ENCODE results near the gene PTPRN2. TPM values are rescaled to one million over a fixed set of nuclear protein-coding genes. Genes with fewer than 3 reads are reported as not detected.
"Not testable (repeated sequence)": the region's sequence is repeated elsewhere in the genome, so short reads cannot be mapped to it uniquely, and the experiment has no call there.

The PTPRN2 gene
- polyA plus RNA-seq, 3 donors: 6.8 to 7.9 (median 7.2) TPM

GRCh38 chr7:157898261-157898660 lies 689.4 kb downstream of the PTPRN2 start:
- no peak for DNase-seq (ENCODE audit: low read depth in 3 of 3, low spot score in 2 of 3)

DNA sequence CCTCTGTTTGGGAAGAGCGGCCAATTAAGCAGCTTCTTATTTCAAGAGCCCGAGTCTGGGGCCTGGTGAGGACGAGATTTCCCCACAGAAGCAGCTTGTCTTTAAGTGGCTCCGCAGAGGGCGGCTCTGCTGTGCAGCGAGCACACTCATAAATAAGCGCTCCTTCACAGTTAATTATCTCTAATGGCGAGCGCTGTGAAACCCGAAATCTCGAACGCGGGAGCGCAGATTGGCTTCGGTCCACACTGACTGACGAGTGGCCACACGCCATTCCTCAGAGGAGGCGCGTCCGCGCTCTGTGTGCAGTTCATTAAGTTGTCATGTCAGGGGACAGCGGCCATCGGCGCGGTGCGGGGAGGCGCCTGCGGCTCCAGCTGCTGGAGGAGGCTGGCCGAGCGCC lies 689.9 kb downstream of the PTPRN2 start:
- DNase-seq (ENCODE audit: low read depth in 3 of 3, low spot score in 2 of 3): no peak

DNA sequence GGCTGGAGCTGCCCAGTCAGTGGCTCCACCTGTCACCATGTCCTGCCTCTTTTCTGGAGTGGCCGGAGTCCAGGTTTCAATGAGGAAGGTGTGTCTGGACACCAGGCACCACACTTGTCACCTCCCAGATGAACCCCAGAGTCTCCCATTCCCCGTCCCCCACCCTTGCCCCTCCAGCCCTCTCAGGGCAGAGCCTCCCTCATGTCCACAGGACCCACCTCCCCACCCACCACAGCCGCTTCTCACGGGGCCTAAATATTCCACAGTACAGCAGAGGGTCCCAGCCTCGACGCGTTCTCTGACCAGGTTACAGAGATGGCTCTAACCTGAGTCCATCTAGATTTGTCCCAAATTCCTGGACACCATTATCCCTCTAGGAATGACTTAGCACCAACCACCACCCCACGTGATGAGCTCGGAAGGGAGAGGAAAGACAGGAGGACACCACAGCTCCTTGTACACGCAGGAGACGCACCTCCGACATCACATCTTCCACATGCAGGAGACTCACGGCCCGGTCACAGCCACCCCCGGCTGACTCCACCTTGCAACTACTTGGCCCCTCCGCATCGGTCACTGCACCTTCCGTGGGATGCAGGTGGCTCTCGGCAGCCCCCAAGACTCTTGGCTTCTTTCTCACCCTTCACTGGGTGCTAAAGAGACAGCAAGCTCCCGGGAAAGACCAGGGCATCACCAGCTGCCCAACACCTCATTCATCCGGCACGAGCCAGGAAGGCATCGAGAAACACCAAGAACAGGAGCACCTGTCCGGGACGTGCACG lies 690.7 kb downstream of the PTPRN2 start:
- DNase-seq (ENCODE audit: low read depth in 3 of 3, low spot score in 2 of 3): no peak

- not testable (repeated sequence) for DNase-seq (ENCODE audit: low read depth in 3 of 3, low spot score in 2 of 3)
These were observed 691.3 kb downstream of the PTPRN2 start for GRCh38 chr7:157896376-157896675.

- no peak for DNase-seq (ENCODE audit: low read depth in 3 of 3, low spot score in 2 of 3)
These were observed 691.9 kb downstream of the PTPRN2 start for GRCh38 chr7:157895520-157896375.

DNA sequence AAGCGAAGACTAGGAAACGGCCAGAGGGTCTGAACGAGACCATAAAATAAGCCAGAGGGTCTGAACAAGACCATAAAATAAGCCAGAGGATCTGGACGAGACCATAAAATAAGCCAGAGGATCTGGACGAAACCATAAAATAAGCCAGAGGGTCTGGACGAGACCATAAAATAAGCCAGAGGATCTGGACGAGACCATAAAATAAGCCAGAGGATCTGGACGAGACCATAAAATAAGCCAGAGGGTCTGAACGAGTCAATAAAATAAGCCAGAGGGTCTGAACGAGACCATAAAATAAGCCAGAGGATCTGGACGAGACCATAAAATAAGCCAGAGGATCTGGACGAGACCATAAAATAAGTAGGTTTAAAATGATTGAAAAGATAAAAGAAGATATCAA lies 692.5 kb downstream of the PTPRN2 start:
- not testable (repeated sequence) for DNase-seq (ENCODE audit: low read depth in 3 of 3, low spot score in 2 of 3)

GRCh38 chr7:157893535-157894044 lies 694.0 kb downstream of the PTPRN2 start:
- DNase-seq (ENCODE audit: low read depth in 3 of 3, low spot score in 2 of 3): no peak

DNA sequence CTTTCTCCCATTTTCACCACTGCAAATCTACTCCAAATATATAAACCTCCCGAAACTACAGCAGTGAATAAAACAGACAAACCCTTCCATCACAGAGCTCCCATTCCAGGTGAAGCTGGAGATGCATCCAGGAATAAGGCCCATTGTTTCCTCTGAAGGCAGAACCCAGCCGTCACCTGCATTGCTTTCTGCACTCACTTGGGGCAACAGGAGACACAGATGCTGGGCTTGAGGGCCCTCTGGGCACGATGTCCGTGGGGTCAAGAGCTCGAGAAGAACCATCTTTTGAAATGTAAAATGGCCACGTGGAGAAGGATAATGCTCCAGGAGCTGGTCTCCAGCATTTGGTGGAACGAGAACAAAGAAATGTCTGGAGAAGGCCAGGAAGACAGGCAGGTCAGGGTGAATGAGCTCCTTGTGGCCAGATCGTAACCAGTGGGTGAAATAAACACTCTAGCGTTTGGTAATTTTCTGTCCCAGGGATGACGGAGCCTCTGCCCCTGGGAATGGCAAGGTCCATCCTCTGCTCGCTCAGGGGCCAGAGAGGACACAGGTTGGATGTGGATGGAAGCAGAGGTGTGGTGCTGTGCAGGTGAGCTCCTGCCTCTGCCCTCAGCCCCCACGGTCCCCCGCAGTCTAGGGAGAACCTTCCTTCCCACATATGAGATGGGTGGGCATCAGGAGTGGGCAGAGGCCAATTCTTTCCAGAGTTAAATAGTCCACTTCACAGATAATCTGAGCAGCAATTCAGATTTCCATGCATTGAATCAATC lies 694.7 kb downstream of the PTPRN2 start:
- DNase-seq (ENCODE audit: low read depth in 3 of 3, low spot score in 2 of 3): no peak

DNA sequence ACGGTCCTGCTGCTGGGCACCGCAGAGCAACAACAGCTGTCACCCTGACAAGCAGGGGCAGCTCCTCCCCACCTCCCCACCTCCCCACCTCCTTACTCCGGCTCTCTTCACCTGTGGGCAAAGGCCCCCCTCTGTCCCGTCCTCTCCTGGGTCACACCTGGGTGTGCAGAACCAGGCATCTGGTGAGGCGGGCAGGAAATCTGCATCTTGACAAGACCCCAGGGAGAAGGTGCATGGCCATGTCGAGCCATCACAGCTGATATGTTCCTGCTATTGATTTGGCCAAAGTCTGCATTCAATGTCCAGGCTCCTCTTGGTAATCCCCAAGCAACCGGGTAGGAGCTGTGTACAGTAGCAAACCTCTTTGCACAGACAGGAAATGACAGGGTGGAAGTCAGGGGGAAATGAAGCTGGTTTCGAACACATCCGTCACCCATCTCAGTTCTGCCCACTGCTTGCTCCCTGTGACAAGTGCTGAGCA lies 696.7 kb downstream of the PTPRN2 start:
- no peak for DNase-seq (ENCODE audit: low read depth in 3 of 3, low spot score in 2 of 3)

GRCh38 chr7:157889480-157889879 lies 698.1 kb downstream of the PTPRN2 start:
- no peak for DNase-seq (ENCODE audit: low read depth in 3 of 3, low spot score in 2 of 3)

GRCh38 chr7:157888579-157888978 lies 699.0 kb downstream of the PTPRN2 start:
- DNase-seq (ENCODE audit: low read depth in 3 of 3, low spot score in 2 of 3): no peak

GRCh38 chr7:157887400-157887799 lies 700.2 kb downstream of the PTPRN2 start:
- DNase-seq (ENCODE audit: low read depth in 3 of 3, low spot score in 2 of 3): no peak

DNA sequence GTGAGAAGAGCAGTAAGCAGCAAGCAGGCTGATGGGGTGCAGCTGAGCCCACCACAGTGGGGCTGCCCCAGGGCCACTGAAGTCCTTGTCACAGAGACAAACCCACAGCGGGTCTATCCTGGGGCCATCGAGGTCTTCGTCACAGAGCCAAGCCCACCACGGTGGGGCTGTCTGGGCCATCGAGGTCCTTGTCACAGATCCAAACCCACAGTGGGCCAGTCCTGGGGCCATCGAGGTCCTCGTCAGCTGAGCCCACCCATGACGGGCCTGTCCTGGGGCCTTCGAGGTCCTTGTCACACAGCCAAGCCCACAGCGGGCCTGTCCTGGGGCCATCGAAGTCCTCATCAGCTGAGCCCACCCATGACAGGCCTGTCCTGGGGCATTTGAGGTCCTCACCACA lies 700.9 kb downstream of the PTPRN2 start:
- DNase-seq (ENCODE audit: low read depth in 3 of 3, low spot score in 2 of 3): no peak

GRCh38 chr7:157886266-157886665 lies 701.4 kb downstream of the PTPRN2 start:
- DNase-seq (ENCODE audit: low read depth in 3 of 3, low spot score in 2 of 3): no peak

DNA sequence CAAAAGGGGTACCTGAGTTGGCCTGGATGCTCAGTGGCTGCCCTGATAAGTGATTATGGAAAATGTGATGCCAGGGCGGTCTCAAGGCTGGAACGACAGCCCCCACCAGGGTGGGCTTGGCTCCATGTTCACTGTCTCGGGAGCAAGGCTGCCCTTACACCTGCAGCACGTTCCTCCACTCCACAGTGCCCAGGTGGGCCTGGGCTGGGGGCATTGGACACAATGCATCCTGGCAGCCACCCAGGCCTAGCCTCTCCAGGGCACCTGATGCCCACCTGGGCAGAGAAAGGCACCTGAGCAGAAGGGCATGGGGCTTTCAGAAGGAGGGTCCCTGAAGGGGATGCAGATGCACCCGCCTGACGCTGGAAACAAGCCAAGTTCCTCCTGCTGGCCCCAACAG lies 702.5 kb downstream of the PTPRN2 start:
- no peak for DNase-seq (ENCODE audit: low read depth in 3 of 3, low spot score in 2 of 3)

DNA sequence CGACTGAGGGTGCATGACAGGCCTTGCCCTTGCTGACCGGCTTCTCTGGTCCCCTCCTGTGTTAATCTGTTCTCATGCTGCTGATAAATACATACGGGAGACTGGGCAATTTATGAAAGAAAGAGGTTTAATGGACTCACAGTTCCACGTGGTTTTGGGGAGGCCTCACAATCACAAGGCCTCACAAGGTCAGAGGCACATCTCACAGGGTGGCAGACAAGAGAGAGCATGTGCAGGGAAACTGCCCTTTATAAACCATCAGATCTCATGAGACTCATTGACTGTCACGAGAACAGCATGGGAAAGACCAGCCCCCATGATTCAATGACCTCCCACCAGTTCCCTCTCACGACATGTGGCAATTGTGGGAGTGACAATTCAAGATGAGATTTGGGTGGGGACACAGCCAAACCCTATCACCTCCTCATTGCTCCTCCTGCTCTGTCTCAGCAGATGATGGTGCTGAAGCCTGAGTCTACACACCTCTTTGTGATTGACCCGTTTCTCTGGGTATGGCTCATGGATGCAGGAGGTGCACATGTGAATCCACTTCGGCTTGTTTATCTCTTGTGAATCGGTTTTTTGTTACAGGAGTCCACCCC lies 703.1 kb downstream of the PTPRN2 start:
- no peak for DNase-seq (ENCODE audit: low read depth in 3 of 3, low spot score in 2 of 3)

GRCh38 chr7:157881048-157881771 lies 706.4 kb downstream of the PTPRN2 start:
- no peak for DNase-seq (ENCODE audit: low read depth in 3 of 3, low spot score in 2 of 3)

DNA sequence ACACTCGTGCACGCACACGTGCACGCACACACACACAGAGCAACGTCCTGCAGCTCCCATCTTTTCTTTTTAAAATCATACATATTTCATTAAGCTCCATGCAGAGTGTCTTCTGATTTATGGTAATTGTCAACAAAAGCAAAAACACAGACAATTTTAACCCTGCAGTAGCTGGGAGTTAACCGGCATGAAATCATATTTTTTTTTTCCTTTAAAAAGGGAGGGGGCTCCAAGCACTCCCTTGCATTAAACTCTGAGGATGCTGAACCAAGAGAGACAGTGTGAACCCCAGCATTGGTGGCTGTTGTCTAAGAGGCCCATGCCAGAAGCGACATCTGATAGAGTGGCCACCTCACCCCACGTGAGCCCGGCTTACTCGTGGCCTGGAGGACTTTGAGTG lies 708.2 kb downstream of the PTPRN2 start:
- DNase-seq (ENCODE audit: low read depth in 3 of 3, low spot score in 2 of 3): no peak

DNA sequence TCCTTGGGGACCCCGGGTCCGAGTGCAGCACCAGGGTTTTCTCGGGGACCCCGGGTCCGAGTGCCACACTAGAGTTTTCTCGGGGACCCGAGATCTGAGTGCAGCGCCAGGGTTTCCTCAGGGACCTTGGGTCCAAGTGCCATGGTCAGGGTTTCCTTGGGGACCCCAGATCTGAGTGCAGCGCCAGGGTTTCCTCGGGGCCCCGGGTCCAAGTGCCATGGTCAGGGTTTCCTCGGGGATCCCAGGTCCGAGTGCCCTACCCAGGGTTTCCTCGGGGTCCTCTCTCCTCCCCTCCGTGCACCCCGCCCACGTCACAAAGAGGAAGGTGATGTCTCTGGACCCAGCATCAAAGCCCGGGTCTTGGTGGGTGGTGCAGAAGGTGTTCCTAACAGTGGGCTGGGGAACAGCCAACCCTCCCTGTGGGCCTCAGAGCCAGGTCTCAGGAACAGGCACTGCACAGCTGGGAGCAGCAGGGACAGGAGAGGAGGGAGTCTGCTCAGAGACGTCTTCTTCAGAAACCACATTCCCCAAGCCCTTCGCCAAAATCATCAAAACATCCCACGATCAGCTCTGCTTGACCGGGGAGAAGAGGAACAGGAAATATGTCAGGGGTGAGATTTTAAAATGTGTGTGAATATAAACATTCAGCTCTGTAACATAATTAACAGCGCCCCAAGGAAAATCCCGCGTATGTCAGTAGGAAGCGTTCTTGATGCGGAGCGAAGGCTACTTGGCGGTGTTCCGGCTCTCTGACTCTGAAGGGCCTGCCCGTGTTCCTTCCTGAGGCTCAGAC lies 710.1 kb downstream of the PTPRN2 start:
- DNase-seq (ENCODE audit: low read depth in 3 of 3, low spot score in 2 of 3): no peak

Data from right renal cortex interstitium (tissue), 3 donors.